ENCODE measurements around the gene SNX5.

Gene SNX5

GRCh38 chr20:17939622-17940223, 28.9 kb downstream of the SNX5 start:
- peak; percentile 54 for DNase-seq

- peak; percentile 75 for DNase-seq
Observed at GRCh38 chr20:17938871-17939619, 29.5 kb downstream of the SNX5 start.

DNA sequence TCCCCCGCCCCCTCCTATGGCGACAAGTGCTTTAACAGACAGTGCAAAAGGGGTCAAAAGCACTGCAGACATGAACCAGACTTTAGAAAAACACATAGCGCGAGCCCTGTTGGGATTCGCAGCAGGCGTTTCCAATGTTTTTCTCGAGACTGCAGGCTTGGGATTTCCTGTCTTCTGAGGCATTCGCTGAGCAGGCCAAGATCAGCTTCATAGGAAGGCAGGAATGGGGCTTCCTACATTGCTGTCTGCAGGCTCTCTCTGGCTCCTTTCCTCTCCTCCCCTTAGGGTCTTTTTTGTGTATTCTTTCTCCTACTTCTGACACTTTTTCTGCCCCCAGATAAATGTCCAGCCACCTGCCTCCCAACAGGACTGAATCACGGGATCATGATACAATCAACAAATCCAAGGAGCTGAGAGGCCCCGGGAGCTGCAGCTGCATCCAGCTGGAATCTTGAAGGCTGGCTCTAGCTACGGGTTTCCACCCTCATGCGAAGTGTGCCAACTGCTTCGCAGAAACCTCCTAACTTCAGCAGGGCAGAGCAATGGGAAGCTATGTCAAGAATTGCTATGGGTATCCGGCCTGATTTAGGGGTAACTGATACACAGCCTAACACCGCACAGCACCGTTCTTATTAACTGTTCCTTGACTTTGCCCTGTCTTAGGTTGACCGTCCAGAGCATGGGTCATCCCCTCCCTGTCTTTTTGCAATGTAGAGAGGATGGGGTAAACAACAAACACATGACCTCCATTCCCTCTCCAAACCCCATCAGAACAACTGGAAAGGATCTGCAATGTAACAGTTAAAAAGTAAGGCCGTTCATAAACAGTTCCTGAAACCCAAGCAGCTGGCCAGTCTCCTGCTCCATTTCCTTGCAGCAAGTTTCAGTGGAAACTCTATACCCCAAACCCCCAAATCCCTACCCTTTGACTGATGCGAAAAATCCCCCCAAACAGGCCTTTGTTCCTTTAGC, 31.5 kb downstream of the SNX5 start:
- no peak for DNase-seq

DNA sequence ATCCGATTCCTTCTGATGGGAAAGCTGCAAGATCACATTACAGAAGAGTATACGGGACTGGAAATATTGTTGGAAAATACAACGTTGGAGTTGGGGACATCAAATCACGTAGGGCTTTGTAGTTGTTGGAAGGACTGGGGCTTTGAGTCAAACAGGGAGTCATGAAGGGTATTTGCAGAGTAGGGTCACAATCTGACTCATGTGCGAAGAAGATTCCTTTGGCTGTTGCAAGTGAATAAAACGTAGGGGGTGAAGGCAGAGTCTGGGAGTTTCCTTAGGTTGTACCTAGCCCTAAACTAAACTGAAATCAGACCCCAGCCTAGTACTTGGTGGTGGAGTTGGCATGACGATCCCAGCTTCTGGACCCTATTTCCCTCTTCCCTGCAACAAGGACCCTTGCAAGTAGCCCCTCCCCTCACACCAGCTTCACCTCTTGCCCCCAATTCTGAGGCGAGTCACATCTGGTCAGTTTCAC, 32.3 kb downstream of the SNX5 start:
- no peak for DNase-seq

- no peak for DNase-seq
Observed at GRCh38 chr20:17935761-17936160, 32.8 kb downstream of the SNX5 start.

DNA sequence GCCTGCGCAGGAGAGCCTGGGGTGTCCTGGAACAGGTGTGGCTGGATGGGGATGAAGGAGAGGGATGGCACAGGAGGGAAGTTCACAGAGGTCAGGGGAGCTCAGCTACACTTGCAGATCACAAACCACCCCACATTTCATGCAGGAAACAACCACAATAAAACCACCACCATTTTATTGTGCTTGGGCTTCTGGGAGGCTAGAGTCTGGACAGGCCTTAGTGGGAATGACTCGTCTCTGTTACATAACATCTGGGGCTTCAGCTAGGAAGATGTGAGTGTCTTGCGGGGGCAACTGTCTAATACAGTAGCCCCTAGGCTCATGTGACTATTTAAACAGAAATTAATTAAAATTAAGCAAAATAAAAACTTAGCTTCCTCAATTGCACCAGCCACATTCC, 33.4 kb downstream of the SNX5 start:
- no peak for DNase-seq

GRCh38 chr20:17934141-17934862, 34.3 kb downstream of the SNX5 start:
- no peak for DNase-seq

- DNase-seq = no peak
Observed at GRCh38 chr20:17933711-17934110, 34.9 kb downstream of the SNX5 start.

- no peak for DNase-seq
Observed at GRCh38 chr20:17933121-17933520, 35.5 kb downstream of the SNX5 start.

DNA sequence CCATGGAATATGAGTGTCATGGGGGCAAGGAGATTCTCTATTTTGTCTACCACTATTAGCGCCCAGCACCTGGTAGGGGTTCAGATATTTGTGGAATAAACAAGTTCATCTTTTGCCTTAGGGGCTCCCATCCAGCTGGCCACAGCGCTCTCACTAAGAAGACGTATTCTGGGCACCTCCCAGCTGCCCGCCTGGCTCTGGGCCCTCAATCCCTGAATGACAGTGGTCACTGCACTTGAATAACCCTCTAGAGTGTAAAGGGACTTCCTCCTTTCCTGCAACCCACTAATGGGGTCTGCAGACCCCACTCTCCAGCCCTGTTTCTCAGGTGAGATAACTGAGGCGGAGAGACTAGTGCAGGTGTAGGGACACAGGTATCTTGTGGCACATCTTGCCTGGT, 36.2 kb downstream of the SNX5 start:
- DNase-seq = no peak

DNA sequence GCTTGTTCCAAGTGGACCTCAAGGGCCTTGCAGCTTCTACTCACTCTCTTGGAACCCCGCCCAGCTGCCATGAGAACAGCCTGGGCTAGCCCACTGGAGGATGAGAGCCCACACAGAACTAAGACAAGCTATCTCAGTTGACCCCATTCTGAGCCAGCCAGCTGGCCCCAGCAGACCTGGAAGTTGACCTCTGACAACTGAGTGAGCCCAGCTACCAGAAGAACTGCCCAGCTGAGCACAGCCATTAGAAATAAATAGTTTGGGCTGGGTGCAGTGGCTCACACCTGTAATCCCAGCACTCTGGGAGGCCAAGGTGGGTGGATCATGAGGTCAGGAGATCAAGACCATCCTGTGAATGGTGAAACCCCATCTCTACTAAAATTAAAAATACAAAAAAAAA, 37.1 kb downstream of the SNX5 start:
- DNase-seq = no peak

DNA sequence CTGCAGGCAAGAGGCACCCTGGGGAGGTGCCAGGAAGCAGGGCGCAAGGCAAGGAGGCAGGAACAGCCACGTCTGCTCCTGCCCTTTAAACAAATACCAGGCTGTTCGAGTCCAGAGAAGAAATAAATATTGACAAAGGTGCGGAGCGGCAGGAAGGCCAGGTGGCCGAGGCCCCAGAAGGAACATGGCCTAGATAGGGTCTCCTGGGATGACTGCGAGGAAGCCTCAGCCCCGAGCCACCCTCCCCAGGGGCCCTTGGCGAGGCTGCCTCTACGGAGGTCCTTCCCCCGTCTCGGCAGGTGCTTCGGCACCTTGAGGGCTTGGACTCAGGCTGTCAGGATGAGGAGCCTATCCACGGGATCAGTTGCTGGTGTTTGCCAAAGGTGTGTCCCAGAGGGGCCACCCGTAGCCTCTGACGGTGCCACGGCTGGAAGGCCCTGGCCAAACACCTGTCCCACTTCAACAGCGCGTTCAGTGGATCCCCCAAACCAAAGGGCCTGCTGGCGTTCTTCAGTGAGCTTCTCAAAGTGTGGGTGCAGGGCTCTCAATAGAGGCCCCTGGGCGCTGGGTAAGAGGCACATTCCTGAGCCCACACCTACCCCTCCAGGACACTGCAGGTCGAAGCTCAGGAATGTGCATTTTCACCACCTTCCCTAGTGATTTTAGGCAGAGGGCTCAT, 39.8 kb downstream of the SNX5 start:
- peak; percentile 57 for DNase-seq

- no peak for DNase-seq
Observed at GRCh38 chr20:17928211-17928611, 40.4 kb downstream of the SNX5 start.

- DNase-seq = no peak
Observed at GRCh38 chr20:17925940-17926300, 42.7 kb downstream of the SNX5 start.

GRCh38 chr20:17925141-17925939, 43.3 kb downstream of the SNX5 start:
- DNase-seq = no peak

- no peak for DNase-seq
Observed at GRCh38 chr20:17921774-17922173, 46.8 kb downstream of the SNX5 start.

- DNase-seq = no peak
Observed at GRCh38 chr20:17919149-17919548, 49.4 kb downstream of the SNX5 start.

- no peak for DNase-seq
Observed at GRCh38 chr20:17917832-17918618, 50.6 kb downstream of the SNX5 start.

- peak; percentile 57 for DNase-seq
Observed at GRCh38 chr20:17916433-17916891, 52.1 kb downstream of the SNX5 start.

DNA sequence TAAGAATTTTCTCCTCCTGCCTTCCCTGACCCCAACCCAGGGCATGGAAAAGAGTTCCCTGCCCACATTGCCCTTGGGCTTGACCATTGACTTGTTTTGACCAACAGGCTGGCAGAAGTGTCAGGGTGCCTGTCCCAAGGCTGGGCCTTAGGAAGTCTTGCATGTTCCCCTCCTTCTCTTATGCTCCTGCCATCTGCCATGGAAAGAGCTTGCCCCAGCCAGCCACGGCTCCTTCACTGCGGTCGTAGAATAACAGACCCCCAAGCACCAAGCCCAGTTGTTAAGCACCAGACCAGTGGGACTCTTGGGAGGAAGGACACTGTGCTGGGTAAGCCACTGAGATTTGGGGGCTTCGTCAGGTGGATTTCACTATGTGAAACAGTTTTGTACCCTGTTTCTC, 53.6 kb downstream of the SNX5 start:
- no peak for DNase-seq
